CD4-positive, alpha-beta T cell treated with Interleukin-2 at 100 ng/mL for 4 hours (primary cell): ENCODE data around the gene GRM6.

Source experiments
- DNase-seq: peaks from one replicate; pipeline ENCODE4 v3.0.0-alpha.2; 2020; ENCODE audit warnings: low spot score

GRM6 gene

GRCh38 chr5:178984145-178985072 is 10.7 kb downstream of the GRM6 start:
- no peak for DNase-seq

GRCh38 chr5:178983728-178984127 is 11.4 kb downstream of the GRM6 start:
- DNase-seq = no peak

- no peak for DNase-seq
Observed at GRCh38 chr5:178982941-178983340, 12.2 kb downstream of the GRM6 start.

- no peak for DNase-seq
Observed at GRCh38 chr5:178981381-178981780, 13.7 kb downstream of the GRM6 start.

GRCh38 chr5:178965465-178966055 is 29.6 kb downstream of the GRM6 start:
- DNase-seq = no peak

GRCh38 chr5:178941361-178941760 is 53.8 kb downstream of the GRM6 start:
- no peak for DNase-seq

GRCh38 chr5:178940569-178941360 is 54.4 kb downstream of the GRM6 start, which contains the start of gene ZNF454:
TSS of gene ZNF454 (plus strand) at chr5:178941198. CDS start at chr5:178942792, 1,594 bp downstream.
- no peak for DNase-seq

GRCh38 chr5:178931846-178932760 is 63.0 kb downstream of the GRM6 start:
- DNase-seq = no peak
